ENCODE results near the gene SLCO1A2. TPM values are rescaled to one million over a fixed set of nuclear protein-coding genes. Genes with fewer than 3 reads are reported as not detected.
"Not testable (repeated sequence)": the region's sequence is repeated elsewhere in the genome, so short reads cannot be mapped to it uniquely, and the experiment has no call there.

SLCO1A2 gene
- total RNA-seq, 1 donor from 2014 or later = not detected

- FAIRE-seq (no peak), DNase-seq (ENCODE audit: low read depth) (no peak)
- Histone ChIP-seq H3K27me3 (ENCODE audit: control insufficient read depth, insufficient read depth, low read length) (no peaks in the 10 kb centered on the region), H3K36me3 (ENCODE audit: control insufficient read depth, insufficient read depth, low read length) (no peaks in the 10 kb centered on the region), H3K4me3 (ENCODE audit: low read depth, low read length) (no peak overlapping the region)
- TF ChIP-seq CTCF (IDR thresholded peaks at IDR 0.05; ENCODE audit: insufficient read depth, low read length, severe bottlenecking) = no peak
Observed at GRCh38 chr12:21369141-21369980, 34.6 kb upstream of the SLCO1A2 start.

- DNase-seq (ENCODE audit: low read depth); H3K27me3 ChIP-seq (ENCODE audit: control insufficient read depth, insufficient read depth, low read length); FAIRE-seq; H3K36me3 ChIP-seq (ENCODE audit: control insufficient read depth, insufficient read depth, low read length); H3K4me3 ChIP-seq (ENCODE audit: low read depth, low read length): not testable (repeated sequence)
Observed at GRCh38 chr12:21360632-21361031, 25.9 kb upstream of the SLCO1A2 start.

DNA sequence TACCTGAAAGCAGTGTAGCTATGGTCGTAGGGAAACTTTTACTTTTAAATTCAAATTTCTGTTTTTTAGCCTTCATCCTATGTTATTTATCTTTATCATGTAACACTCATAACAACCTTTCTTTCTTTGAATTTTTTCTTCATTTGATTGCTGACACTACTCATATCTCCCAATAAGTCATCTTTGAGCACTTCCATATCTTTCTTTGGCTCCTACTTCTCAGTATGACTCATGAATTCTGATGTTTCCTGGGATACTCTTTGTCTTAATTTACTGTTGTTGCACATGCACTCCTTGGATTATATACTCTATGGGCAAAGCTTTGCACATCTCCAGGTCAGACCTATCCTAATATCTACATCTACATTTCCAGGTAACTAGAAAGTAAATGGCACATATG, 19.9 kb upstream of the SLCO1A2 start:
- FAIRE-seq = no peak
- H3K36me3 ChIP-seq (ENCODE audit: control insufficient read depth, insufficient read depth, low read length) = no peaks in the 10 kb centered on the region
- no peak for TF ChIP-seq CTCF (IDR thresholded peaks at IDR 0.05; ENCODE audit: insufficient read depth, low read length, severe bottlenecking)
- peak; percentile 3 for DNase-seq (ENCODE audit: low read depth)
- H3K4me3 ChIP-seq (ENCODE audit: low read depth, low read length) = no peak overlapping the region
- H3K27me3 ChIP-seq (ENCODE audit: control insufficient read depth, insufficient read depth, low read length) = no peaks in the 10 kb centered on the region

- Histone ChIP-seq H3K36me3 (ENCODE audit: control insufficient read depth, insufficient read depth, low read length) (no peaks in the 10 kb centered on the region), H3K4me3 (ENCODE audit: low read depth, low read length) (no peak overlapping the region), H3K27me3 (ENCODE audit: control insufficient read depth, insufficient read depth, low read length) (no peaks in the 10 kb centered on the region)
- no peak for TF ChIP-seq CTCF (IDR thresholded peaks at IDR 0.05; ENCODE audit: insufficient read depth, low read length, severe bottlenecking)
- FAIRE-seq = no peak
- no peak for DNase-seq (ENCODE audit: low read depth)
Observed at GRCh38 chr12:21353948-21354347, 19.2 kb upstream of the SLCO1A2 start.

GRCh38 chr12:21353487-21353886, 18.8 kb upstream of the SLCO1A2 start:
- DNase-seq (ENCODE audit: low read depth) (no peak), FAIRE-seq (no peak)
- no peak overlapping the region for H3K4me3 ChIP-seq (ENCODE audit: low read depth, low read length)
- H3K36me3 ChIP-seq (ENCODE audit: control insufficient read depth, insufficient read depth, low read length) = no peaks in the 10 kb centered on the region
- no peak for TF ChIP-seq CTCF (IDR thresholded peaks at IDR 0.05; ENCODE audit: insufficient read depth, low read length, severe bottlenecking)
- H3K27me3 ChIP-seq (ENCODE audit: control insufficient read depth, insufficient read depth, low read length) = no peaks in the 10 kb centered on the region

- Histone ChIP-seq H3K27me3 (ENCODE audit: control insufficient read depth, insufficient read depth, low read length) (no peaks in the 10 kb centered on the region), H3K4me3 (ENCODE audit: low read depth, low read length) (no peak overlapping the region), H3K36me3 (ENCODE audit: control insufficient read depth, insufficient read depth, low read length) (no peaks in the 10 kb centered on the region)
- DNase-seq (ENCODE audit: low read depth) = no peak
- TF ChIP-seq CTCF (IDR thresholded peaks at IDR 0.05; ENCODE audit: insufficient read depth, low read length, severe bottlenecking) = no peak
- FAIRE-seq = no peak
Observed at GRCh38 chr12:21350975-21351374, 16.3 kb upstream of the SLCO1A2 start.
